Brain microvascular endothelial cell (primary cell): ENCODE measurements around the gene ERBB4.
A peak's percentile ranks its signal among the peaks of the same experiment; 100 is the strongest.
"Not testable (repeated sequence)": the region's sequence is repeated elsewhere in the genome, so short reads cannot be mapped to it uniquely, and the experiment has no call there.

Source experiments
- DNase-seq: peaks from one replicate; pipeline ENCODE4 v3.0.0-alpha.2; 2020
- H3K27ac ChIP-seq: fragments of 250-450 bp; sonication (Bioruptor Pico); 2 replicates; pipeline ENCODE4 v1.5.1; 2020; ENCODE audit warnings: mild to moderate bottlenecking, moderate library complexity
- H3K27me3 ChIP-seq: fragments of 250-450 bp; sonication (Bioruptor Pico); replicated peaks from 2 replicates; pipeline ENCODE4 v1.5.1; 2020; ENCODE audit warnings: mild to moderate bottlenecking
- H3K36me3 ChIP-seq: fragments of 250-450 bp; sonication (Bioruptor Pico); replicated peaks from 2 replicates; pipeline ENCODE4 v1.5.1; 2020; ENCODE audit warnings: mild to moderate bottlenecking
- H3K4me3 ChIP-seq: 2 replicates; pipeline ENCODE4 v1.5.1; 2011; ENCODE audit warnings: low read depth, mild to moderate bottlenecking, control low read depth, low read length, moderate library complexity
- in situ Hi-C: cut with HindIII; loops from 2 replicates; pipeline ENCODE4 v1.10.0; 2017; ENCODE audit warnings: low sequenced_read_pairs, low pct_ligation_motif_present
- TF ChIP-seq, protein P1 (sequence below): IDR thresholded peaks from 2 replicates; pipeline ENCODE4 v1.5.1; 2011; ENCODE audit warnings: low read depth, mild to moderate bottlenecking, moderate library complexity, low read length, control low read depth, inconsistent platforms; ENCODE audit errors: missing control alignments

ERBB4 gene

DNA sequence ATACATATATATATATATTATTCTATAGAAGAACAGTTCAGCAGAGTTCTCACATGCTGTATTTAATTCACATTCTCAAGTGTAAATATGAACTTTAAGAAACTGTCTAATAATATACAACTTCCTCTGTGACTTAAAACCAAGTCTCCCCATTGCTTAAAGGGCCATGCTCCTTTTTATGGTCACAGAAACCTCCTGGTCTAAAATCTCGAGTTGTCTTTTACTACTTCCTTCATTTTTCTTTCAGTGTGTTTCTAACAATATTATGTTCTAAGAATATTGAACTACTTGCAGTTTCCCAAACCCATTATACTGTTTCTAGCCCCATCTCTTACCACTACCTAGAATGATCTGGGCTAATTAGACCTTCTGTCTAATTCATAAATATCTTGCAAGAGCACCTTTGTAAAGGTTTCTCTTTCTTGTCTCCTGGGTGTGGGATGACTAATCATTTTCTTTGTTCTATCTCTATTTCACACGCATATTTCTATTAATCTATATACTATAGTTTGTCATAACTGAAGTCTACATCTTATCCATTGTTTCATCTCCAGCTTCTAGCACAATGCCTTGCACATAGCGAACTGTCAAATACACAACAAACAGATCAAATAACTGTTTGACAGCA, 48.8 kb downstream of the ERBB4 start:
- no peak for DNase-seq
- in situ Hi-C loops: no loop called here
- TF ChIP-seq, protein P1, sequence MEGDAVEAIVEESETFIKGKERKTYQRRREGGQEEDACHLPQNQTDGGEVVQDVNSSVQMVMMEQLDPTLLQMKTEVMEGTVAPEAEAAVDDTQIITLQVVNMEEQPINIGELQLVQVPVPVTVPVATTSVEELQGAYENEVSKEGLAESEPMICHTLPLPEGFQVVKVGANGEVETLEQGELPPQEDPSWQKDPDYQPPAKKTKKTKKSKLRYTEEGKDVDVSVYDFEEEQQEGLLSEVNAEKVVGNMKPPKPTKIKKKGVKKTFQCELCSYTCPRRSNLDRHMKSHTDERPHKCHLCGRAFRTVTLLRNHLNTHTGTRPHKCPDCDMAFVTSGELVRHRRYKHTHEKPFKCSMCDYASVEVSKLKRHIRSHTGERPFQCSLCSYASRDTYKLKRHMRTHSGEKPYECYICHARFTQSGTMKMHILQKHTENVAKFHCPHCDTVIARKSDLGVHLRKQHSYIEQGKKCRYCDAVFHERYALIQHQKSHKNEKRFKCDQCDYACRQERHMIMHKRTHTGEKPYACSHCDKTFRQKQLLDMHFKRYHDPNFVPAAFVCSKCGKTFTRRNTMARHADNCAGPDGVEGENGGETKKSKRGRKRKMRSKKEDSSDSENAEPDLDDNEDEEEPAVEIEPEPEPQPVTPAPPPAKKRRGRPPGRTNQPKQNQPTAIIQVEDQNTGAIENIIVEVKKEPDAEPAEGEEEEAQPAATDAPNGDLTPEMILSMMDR: no peak
- no peak overlapping the region for H3K4me3 ChIP-seq
- H3K36me3 ChIP-seq: no peaks in the 10 kb centered on the region
- H3K27me3 ChIP-seq: no peaks in the 10 kb centered on the region
- H3K27ac ChIP-seq: no peak overlapping the region

DNA sequence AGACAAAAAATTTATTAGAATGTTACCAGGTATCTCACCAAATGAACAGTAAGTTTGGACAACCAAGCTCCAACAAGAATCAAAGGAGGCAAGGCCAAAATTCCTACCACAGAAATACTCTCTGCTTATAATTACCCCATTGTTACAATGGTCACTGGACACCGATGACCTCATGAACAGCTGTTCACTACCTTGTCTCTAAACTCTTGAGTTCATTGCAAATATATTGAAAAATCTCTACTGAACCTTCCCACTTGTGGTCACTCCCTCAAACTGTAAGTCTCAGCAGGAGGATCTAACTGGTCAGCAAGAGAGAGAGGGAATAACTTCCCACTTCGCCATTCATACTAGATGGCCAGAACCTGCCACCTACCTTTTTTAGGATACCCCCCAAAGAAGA, 50.0 kb downstream of the ERBB4 start:
- in situ Hi-C loops: no loop called here
- H3K27me3 ChIP-seq: no peaks in the 10 kb centered on the region
- H3K36me3 ChIP-seq: no peaks in the 10 kb centered on the region
- TF ChIP-seq, protein P1: no peak
- H3K4me3 ChIP-seq: no peak overlapping the region
- no peak overlapping the region for H3K27ac ChIP-seq
- no peak for DNase-seq

DNA sequence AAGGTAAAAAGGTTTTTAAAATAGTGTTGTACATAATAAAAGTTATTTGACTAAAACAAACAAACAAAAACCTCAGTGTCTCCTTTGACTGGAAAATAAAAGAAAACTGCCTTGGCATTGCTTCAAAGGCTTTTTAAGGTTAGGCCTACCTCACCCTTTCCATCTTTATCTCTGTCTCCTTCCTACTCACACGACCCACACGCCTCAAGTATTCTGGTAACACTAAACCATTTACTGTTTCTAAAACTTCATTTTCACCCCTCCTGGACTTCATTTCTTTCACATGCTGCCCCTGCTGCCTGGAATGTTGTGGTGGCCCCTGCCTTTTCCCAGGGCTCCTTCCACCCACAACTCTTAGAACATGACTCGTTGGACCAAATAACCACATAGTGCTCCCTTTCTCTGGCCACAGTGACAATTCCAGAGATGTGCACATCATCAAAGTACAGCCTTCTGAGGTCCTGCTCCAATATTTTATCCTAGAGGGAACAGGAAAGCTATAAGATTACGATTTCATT, 54.0 kb downstream of the ERBB4 start:
- in situ Hi-C loops: no loop called here
- DNase-seq: no peak
- TF ChIP-seq, protein P1: peak; percentile 48
- no peak overlapping the region for H3K27ac ChIP-seq
- no peaks in the 10 kb centered on the region for H3K27me3 ChIP-seq
- no peaks in the 10 kb centered on the region for H3K36me3 ChIP-seq
- no peak overlapping the region for H3K4me3 ChIP-seq

DNA sequence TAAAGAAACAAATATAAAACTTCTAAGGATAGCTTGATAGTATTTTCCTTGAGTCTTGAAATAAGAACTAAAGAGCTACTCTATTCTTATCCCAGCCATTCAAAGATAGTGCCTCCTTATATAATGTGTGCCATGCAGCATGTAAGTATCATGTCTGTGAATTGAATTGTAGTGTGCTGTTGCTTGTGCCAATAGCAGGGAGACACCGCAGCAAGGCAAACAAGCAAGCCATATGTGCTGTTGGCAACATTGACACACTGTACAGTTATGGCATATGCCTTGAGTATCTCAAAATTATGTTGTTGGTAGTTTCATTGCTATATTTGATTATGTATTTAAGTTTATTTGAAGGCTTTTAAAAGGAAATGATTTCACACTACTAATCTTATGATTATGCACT, 58.2 kb downstream of the ERBB4 start:
- Histone ChIP-seq H3K27ac (no peak overlapping the region), H3K36me3 (no peaks in the 10 kb centered on the region), H3K4me3 (no peak overlapping the region), H3K27me3 (no peaks in the 10 kb centered on the region)
- TF ChIP-seq, protein P1: no peak
- DNase-seq: no peak
- in situ Hi-C loops: no loop called here

DNA sequence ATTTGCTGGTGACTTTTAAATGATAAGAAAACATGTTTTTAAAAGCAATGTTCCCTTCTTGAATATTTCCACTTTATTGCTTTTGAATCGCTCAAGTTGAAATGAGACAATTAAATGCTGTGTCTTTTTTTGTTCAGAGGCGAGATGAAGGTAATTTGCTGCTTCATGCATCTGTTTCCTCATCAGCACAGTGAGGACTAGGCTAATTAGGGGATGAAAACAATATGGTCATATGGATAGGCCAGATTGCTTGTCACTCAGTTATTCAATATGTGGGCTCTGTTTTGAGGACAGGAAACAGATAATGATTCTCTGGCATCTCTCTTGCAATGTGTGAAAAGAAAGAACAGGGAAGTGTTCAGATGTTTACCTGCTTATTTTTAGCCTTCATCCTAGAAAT, 61.0 kb downstream of the ERBB4 start:
- Histone ChIP-seq H3K27me3 (no peaks in the 10 kb centered on the region), H3K4me3 (no peak overlapping the region), H3K36me3 (no peaks in the 10 kb centered on the region), H3K27ac (no peak overlapping the region)
- DNase-seq: no peak
- in situ Hi-C loops: no loop called here
- TF ChIP-seq, protein P1: no peak

DNA sequence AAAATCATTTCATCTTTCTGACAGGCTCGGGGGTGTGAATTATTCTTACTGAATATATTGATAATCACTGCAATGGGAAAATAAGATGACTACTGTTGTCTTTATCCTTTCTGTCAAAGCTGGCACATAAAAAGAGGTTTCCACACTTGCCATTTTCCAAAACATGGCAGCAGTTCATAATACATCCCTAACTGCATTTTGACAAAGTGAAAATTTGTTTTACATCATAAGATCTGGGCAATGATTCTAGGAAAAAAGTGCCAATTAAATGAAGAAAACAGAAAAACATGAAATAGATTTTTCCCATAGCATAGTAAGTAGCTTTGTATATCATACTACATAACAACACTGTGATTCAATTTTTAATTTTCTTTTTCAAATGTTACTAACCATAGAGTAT, 65.4 kb downstream of the ERBB4 start:
- no peaks in the 10 kb centered on the region for H3K36me3 ChIP-seq
- DNase-seq: no peak
- H3K4me3 ChIP-seq: no peak overlapping the region
- H3K27ac ChIP-seq: no peak overlapping the region
- TF ChIP-seq, protein P1: no peak
- no peaks in the 10 kb centered on the region for H3K27me3 ChIP-seq
- in situ Hi-C loops: no loop called here

DNA sequence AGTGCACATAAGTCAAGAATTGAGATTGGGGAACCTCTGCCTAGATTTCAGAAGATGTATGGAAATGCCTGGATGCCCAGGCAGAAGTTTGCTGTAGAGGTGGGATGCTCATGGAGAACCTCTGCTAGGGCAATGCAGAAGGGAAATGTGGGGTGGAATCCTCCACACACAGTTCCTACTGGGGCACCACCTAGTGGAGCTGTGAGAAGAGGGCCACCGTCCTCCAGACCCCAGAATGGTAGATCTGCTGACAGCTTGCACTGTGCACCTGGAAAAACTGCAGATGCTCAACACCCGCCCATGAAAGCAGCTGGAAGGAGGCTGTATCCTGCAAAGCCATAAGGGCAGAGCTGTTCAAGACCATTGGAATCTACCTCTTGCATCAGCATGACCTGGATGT, 71.1 kb downstream of the ERBB4 start:
- H3K27me3 ChIP-seq, H3K36me3 ChIP-seq, H3K27ac ChIP-seq, H3K4me3 ChIP-seq, DNase-seq, in situ Hi-C loops: not testable (repeated sequence)
